SK-N-SH treated with all-trans-retinoic acid at 6 μM for 48 hours (cell line): ENCODE results near the gene DNAJC28.
"Not testable (repeated sequence)": the region's sequence is repeated elsewhere in the genome, so short reads cannot be mapped to it uniquely, and the experiment has no call there.

ENCODE experiments used
- ATAC-seq: fragments of 200-7000 bp; cut with Tn5 transposase; 3 replicates; pipeline ENCODE4 v1.9.1; 2020; ENCODE audit warnings: mild to moderate bottlenecking, moderate library complexity
- ARNTL ChIP-seq: fragments of 450-650 bp; formaldehyde crosslinking; IDR thresholded peaks from 2 replicates; pipeline ENCODE4 v1.5.0; 2020; ENCODE audit warnings: low read depth, mild to moderate bottlenecking, moderate library complexity, borderline replicate concordance
- CSDC2 ChIP-seq: fragments of 250-450 bp; sonication (Bioruptor Pico); IDR thresholded peaks from 2 replicates; pipeline ENCODE4 v1.5.0; 2020; ENCODE audit warnings: mild to moderate bottlenecking, moderate library complexity
- ESRRG ChIP-seq: fragments of 250-450 bp; sonication (Bioruptor Pico); IDR thresholded peaks from 2 replicates; pipeline ENCODE4 v1.6.1; 2021; ENCODE audit warnings: mild to moderate bottlenecking
- GLIS3 ChIP-seq: fragments of 250-450 bp; sonication (Bioruptor Pico); IDR thresholded peaks from 2 replicates; pipeline ENCODE4 v1.5.0; 2020; ENCODE audit warnings: mild to moderate bottlenecking, moderate library complexity
- ISL1 ChIP-seq: fragments of 250-450 bp; sonication (Bioruptor Pico); IDR thresholded peaks from 2 replicates; pipeline ENCODE4 v2.1.2; 2022; ENCODE audit warnings: mild to moderate bottlenecking, moderate library complexity
- OSR1 ChIP-seq: fragments of 250-450 bp; sonication (Bioruptor Pico); IDR thresholded peaks from 2 replicates; pipeline ENCODE4 v1.8.0; 2022; ENCODE audit warnings: moderate library complexity, mild to moderate bottlenecking, inconsistent platforms
- PPARA ChIP-seq: fragments of 250-450 bp; sonication (Bioruptor Pico); IDR thresholded peaks from 2 replicates; pipeline ENCODE4 v1.5.0; 2020; ENCODE audit warnings: mild to moderate bottlenecking, borderline replicate concordance
- TCF4 ChIP-seq: fragments of 250-450 bp; sonication (Bioruptor Pico); IDR thresholded peaks from 2 replicates; pipeline ENCODE4 v1.8.0; 2021; ENCODE audit warnings: mild to moderate bottlenecking, moderate library complexity, borderline replicate concordance
- TOX ChIP-seq: fragments of 250-450 bp; sonication (Bioruptor Pico); IDR thresholded peaks from 2 replicates; pipeline ENCODE4 v1.8.0; 2021; ENCODE audit warnings: mild to moderate bottlenecking, moderate library complexity, borderline replicate concordance
- ZC3H10 ChIP-seq: fragments of 250-450 bp; sonication (Bioruptor Pico); IDR thresholded peaks from 2 replicates; pipeline ENCODE4 v1.5.1; 2021; ENCODE audit warnings: mild to moderate bottlenecking, moderate library complexity
- ZFP30 ChIP-seq: fragments of 450-650 bp; formaldehyde crosslinking; IDR thresholded peaks from 2 replicates; pipeline ENCODE4 v1.5.0; 2022; ENCODE audit warnings: mild to moderate bottlenecking, moderate library complexity
- ZNF565 ChIP-seq: fragments of 450-650 bp; formaldehyde crosslinking; conservative IDR thresholded peaks from 2 replicates; pipeline ENCODE4 v1.5.0; 2020; ENCODE audit warnings: low read depth, mild to moderate bottlenecking, moderate library complexity
- ZNF70 ChIP-seq: fragments of 450-650 bp; formaldehyde crosslinking; IDR thresholded peaks from 2 replicates; pipeline ENCODE4 v1.5.0; 2020; ENCODE audit warnings: mild to moderate bottlenecking, moderate library complexity
- ZNF8 ChIP-seq: fragments of 450-650 bp; formaldehyde crosslinking; IDR thresholded peaks from 2 replicates; pipeline ENCODE4 v1.5.0; 2020; ENCODE audit warnings: mild to moderate bottlenecking, moderate library complexity
- TF ChIP-seq, protein P1 (sequence below): fragments of 250-450 bp; sonication (Bioruptor Pico); IDR thresholded peaks from 2 replicates; pipeline ENCODE4 v1.5.0; 2020; ENCODE audit warnings: mild to moderate bottlenecking, moderate library complexity
- TF ChIP-seq, protein P2 (sequence below): fragments of 250-450 bp; sonication (Bioruptor Pico); IDR thresholded peaks from 2 replicates; pipeline ENCODE4 v1.5.1; 2020; ENCODE audit warnings: low read depth, mild to moderate bottlenecking, moderate library complexity
- TF ChIP-seq, protein P3 (sequence below): fragments of 250-450 bp; sonication (Bioruptor Pico); IDR thresholded peaks from 2 replicates; pipeline ENCODE4 v1.8.0; 2020; ENCODE audit warnings: mild to moderate bottlenecking, moderate library complexity, borderline replicate concordance
- TF ChIP-seq, protein P4 (sequence below): fragments of 250-450 bp; sonication (Bioruptor Pico); IDR thresholded peaks from 2 replicates; pipeline ENCODE4 v1.5.1; 2021; ENCODE audit warnings: mild to moderate bottlenecking, moderate library complexity
- TF ChIP-seq, protein P5 (sequence below): fragments of 250-450 bp; sonication (Bioruptor Pico); IDR thresholded peaks from 2 replicates; pipeline ENCODE4 v1.8.0; 2021; ENCODE audit warnings: low read depth, mild to moderate bottlenecking, moderate library complexity, borderline replicate concordance

DNAJC28 gene

DNA sequence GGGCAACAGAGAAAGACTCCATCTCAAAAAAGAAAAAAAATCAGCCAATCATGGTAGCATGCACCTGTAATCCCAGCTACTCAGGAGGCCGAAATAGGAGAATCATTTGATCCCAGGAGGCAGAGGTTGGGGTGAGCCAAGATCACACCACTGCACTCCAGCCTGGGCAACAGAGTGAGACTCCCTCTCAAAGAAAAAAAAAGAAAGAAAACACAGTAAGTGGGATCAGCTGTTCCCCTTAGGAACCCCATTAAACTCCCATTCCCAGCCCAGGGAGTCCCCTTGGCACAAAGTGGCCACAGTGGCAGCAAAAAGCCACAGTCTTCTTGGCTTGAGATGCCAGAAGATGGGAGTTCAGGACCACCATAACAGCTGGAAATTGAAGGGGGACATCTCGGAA is 20.8 kb downstream of the DNAJC28 start:
- TF ChIP-seq PPARA (CRISPR knock-in tag), result no peak
- TF ChIP-seq ZNF70 (CRISPR knock-in tag), result no peak
- TF ChIP-seq, protein P1, sequence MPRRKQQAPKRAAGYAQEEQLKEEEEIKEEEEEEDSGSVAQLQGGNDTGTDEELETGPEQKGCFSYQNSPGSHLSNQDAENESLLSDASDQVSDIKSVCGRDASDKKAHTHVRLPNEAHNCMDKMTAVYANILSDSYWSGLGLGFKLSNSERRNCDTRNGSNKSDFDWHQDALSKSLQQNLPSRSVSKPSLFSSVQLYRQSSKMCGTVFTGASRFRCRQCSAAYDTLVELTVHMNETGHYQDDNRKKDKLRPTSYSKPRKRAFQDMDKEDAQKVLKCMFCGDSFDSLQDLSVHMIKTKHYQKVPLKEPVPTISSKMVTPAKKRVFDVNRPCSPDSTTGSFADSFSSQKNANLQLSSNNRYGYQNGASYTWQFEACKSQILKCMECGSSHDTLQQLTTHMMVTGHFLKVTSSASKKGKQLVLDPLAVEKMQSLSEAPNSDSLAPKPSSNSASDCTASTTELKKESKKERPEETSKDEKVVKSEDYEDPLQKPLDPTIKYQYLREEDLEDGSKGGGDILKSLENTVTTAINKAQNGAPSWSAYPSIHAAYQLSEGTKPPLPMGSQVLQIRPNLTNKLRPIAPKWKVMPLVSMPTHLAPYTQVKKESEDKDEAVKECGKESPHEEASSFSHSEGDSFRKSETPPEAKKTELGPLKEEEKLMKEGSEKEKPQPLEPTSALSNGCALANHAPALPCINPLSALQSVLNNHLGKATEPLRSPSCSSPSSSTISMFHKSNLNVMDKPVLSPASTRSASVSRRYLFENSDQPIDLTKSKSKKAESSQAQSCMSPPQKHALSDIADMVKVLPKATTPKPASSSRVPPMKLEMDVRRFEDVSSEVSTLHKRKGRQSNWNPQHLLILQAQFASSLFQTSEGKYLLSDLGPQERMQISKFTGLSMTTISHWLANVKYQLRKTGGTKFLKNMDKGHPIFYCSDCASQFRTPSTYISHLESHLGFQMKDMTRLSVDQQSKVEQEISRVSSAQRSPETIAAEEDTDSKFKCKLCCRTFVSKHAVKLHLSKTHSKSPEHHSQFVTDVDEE (CRISPR knock-in tag), result no peak
- TF ChIP-seq, protein P2, sequence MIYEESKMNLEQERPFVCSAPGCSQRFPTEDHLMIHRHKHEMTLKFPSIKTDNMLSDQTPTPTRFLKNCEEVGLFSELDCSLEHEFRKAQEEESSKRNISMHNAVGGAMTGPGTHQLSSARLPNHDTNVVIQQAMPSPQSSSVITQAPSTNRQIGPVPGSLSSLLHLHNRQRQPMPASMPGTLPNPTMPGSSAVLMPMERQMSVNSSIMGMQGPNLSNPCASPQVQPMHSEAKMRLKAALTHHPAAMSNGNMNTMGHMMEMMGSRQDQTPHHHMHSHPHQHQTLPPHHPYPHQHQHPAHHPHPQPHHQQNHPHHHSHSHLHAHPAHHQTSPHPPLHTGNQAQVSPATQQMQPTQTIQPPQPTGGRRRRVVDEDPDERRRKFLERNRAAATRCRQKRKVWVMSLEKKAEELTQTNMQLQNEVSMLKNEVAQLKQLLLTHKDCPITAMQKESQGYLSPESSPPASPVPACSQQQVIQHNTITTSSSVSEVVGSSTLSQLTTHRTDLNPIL (CRISPR knock-in tag), result no peak
- TF ChIP-seq, protein P3, sequence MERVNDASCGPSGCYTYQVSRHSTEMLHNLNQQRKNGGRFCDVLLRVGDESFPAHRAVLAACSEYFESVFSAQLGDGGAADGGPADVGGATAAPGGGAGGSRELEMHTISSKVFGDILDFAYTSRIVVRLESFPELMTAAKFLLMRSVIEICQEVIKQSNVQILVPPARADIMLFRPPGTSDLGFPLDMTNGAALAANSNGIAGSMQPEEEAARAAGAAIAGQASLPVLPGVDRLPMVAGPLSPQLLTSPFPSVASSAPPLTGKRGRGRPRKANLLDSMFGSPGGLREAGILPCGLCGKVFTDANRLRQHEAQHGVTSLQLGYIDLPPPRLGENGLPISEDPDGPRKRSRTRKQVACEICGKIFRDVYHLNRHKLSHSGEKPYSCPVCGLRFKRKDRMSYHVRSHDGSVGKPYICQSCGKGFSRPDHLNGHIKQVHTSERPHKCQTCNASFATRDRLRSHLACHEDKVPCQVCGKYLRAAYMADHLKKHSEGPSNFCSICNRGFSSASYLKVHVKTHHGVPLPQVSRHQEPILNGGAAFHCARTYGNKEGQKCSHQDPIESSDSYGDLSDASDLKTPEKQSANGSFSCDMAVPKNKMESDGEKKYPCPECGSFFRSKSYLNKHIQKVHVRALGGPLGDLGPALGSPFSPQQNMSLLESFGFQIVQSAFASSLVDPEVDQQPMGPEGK (CRISPR knock-in tag), result no peak
- TF ChIP-seq TOX, result no peak
- no peak for TF ChIP-seq ESRRG (CRISPR knock-in tag)
- TF ChIP-seq ZFP30 (CRISPR knock-in tag), result no peak
- no peak for TF ChIP-seq ISL1
- TF ChIP-seq, protein P4, sequence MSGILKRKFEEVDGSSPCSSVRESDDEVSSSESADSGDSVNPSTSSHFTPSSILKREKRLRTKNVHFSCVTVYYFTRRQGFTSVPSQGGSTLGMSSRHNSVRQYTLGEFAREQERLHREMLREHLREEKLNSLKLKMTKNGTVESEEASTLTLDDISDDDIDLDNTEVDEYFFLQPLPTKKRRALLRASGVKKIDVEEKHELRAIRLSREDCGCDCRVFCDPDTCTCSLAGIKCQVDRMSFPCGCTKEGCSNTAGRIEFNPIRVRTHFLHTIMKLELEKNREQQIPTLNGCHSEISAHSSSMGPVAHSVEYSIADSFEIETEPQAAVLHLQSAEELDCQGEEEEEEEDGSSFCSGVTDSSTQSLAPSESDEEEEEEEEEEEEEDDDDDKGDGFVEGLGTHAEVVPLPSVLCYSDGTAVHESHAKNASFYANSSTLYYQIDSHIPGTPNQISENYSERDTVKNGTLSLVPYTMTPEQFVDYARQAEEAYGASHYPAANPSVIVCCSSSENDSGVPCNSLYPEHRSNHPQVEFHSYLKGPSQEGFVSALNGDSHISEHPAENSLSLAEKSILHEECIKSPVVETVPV, result no peak
- no peak for TF ChIP-seq ARNTL
- no peak for TF ChIP-seq ZC3H10 (CRISPR knock-in tag)
- TF ChIP-seq ZNF565, result no peak
- TF ChIP-seq, protein P5, sequence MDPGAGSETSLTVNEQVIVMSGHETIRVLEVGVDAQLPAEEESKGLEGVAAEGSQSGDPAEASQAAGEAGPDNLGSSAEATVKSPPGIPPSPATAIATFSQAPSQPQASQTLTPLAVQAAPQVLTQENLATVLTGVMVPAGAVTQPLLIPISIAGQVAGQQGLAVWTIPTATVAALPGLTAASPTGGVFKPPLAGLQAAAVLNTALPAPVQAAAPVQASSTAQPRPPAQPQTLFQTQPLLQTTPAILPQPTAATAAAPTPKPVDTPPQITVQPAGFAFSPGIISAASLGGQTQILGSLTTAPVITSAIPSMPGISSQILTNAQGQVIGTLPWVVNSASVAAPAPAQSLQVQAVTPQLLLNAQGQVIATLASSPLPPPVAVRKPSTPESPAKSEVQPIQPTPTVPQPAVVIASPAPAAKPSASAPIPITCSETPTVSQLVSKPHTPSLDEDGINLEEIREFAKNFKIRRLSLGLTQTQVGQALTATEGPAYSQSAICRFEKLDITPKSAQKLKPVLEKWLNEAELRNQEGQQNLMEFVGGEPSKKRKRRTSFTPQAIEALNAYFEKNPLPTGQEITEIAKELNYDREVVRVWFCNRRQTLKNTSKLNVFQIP, result no peak
- no peak for ATAC-seq

DNA sequence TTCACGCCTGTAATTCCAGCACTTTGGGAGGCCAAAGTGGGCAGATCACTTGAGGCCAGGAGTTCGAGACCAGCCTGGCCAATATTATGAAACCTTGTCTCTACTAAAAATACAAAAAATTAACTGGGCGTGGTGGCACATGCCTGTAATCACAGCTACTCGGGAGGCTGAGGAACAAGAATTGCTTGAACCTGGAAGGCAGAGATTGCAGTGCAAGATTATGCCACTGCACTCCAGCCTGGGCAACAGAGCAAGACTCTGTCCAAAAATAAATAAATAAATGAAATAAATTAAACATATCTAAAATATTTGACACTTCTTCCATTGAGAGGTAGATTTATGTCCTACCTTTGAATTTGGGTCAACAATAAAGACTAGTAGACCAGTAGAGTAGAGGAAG is 22.3 kb downstream of the DNAJC28 start:
- not testable (repeated sequence) for ATAC-seq

DNA sequence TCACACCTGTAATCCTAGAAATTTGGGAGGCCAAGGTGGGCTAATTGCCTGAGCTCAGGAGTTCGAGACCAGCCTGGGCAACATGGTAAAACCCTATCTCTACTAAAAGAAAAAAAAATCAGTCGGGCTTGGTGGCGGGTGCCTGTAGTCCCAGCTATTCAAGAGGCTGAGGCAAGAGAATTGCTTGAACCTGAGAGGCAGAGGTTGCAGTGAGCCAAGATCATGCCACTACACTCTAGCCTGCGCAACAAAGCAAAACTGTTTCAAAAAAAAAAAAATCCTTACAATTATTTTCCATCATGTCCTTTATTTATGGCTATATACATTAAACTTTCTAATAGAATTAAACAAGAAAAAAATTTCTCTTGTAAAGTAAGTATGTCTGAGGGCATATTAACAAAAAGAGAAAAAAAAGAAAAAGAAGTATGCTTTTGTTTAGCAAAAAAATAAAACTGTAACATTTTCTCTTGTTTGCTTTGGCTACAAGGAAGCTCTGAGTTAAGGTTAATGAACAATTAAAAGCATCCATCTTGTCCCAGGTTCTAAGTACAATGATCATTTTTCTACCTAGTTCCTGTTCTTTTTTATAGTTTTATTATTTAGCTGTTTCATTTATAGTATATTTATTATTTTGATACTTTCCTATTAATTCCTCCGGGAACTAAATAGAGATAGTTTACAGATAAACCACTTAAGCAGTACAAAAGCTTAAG is 29.8 kb downstream of the DNAJC28 start:
- TF ChIP-seq ARNTL (no peak), ISL1 (no peak), ZC3H10 (CRISPR knock-in tag) (no peak), OSR1 (no peak), ZNF8 (CRISPR knock-in tag) (no peak)
- TF ChIP-seq, protein P5, result no peak
- ATAC-seq, result no peak

DNA sequence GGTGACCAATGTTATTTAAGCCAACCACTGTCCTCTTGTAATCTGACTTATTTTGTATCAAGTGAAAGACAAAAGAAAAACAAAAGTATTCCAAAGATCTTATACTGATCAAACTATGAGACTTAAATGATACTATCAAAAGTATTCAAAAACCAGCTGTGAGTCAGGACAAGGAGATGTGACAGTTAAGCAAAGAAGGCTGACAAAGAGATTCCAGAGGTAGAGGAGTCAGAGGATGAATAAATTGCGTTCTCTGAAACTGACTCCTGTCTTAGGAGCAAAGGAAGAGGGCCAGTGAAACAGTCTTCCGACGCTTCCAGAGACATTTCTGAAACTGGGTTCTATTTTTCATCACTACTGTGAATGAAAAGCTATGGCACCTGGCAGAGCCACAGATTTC is 32.7 kb downstream of the DNAJC28 start:
- ATAC-seq, result no peak
- TF ChIP-seq ARNTL (no peak), ZFP30 (CRISPR knock-in tag) (no peak), OSR1 (no peak), TCF4 (CRISPR knock-in tag) (no peak), CSDC2 (CRISPR knock-in tag) (no peak), ZNF565 (no peak), GLIS3 (no peak), ESRRG (CRISPR knock-in tag) (no peak)
- TF ChIP-seq, protein P5, result no peak
- TF ChIP-seq, protein P3 (CRISPR knock-in tag), result no peak
- TF ChIP-seq, protein P4, result no peak
